OCI-LY1 (cell line): ENCODE data around the gene DNAJB12.

Experiments used
- CTCF ChIP-seq: fragments of 200-600 bp; sonication (generic), shearing (Covaris generic); IDR thresholded peaks from 2 replicates; pipeline ENCODE4 v1.5.1; 2017; ENCODE audit warnings: mild to moderate bottlenecking, antibody characterized with exemption, low read length, moderate library complexity, mixed read lengths
- EZH2 ChIP-seq: fragments of 200-600 bp; sonication (generic), shearing (Covaris generic); IDR thresholded peaks from 2 replicates; pipeline ENCODE4 v1.8.0; 2017; ENCODE audit warnings: borderline replicate concordance, mixed run types, mild to moderate bottlenecking, antibody characterized with exemption, low read length, moderate library complexity, mixed read lengths

- TF ChIP-seq CTCF (no peak), EZH2 (no peak)
Observed at GRCh38 chr10:72320676-72321247, 34.0 kb downstream of the DNAJB12 start.
